GM23338 (cell line): ENCODE results near the gene ADTRP. TPM values are rescaled to one million over a fixed set of nuclear protein-coding genes. Genes with fewer than 3 reads are reported as not detected.

ENCODE experiments used
- ATAC-seq: fragments of 200-7000 bp; cut with Tn5 transposase; 3 replicates; pipeline ENCODE4 v1.9.1; 2020
- DNase-seq: peaks from one replicate; pipeline ENCODE4 v3.0.0-alpha.2; 2015; ENCODE audit warnings: low spot score
- H2AFZ ChIP-seq: fragments of 200-600 bp; sonication (generic); 2 replicates; pipeline ENCODE4 v1.8.0; 2016; ENCODE audit warnings: antibody characterized with exemption, mild to moderate bottlenecking, moderate library complexity
- H3F3A ChIP-seq: fragments of 200-600 bp; sonication (generic); replicated peaks from 2 replicates; pipeline ENCODE4 v1.8.0; 2017; ENCODE audit warnings: antibody characterized with exemption, mixed run types, low read depth
- H3K27ac ChIP-seq: fragments of 200-600 bp; sonication (generic); 2 replicates; pipeline ENCODE4 v1.6.1; 2016; ENCODE audit warnings: low read depth
- H3K27me3 ChIP-seq: fragments of 200-600 bp; sonication (generic); 2 replicates; pipeline ENCODE4 v1.8.0; 2016; ENCODE audit warnings: mild to moderate bottlenecking, mixed run types, moderate library complexity; ENCODE audit not compliant: insufficient read depth
- H3K36me3 ChIP-seq: fragments of 200-600 bp; sonication (generic); 2 replicates; pipeline ENCODE4 v1.8.0; 2016; ENCODE audit warnings: mild to moderate bottlenecking; ENCODE audit not compliant: insufficient read depth
- H3K4me1 ChIP-seq: fragments of 200-600 bp; sonication (generic); 2 replicates; pipeline ENCODE4 v1.8.0; 2016; ENCODE audit warnings: mild to moderate bottlenecking, moderate library complexity; ENCODE audit not compliant: insufficient read depth
- H3K4me2 ChIP-seq: fragments of 200-600 bp; sonication (generic); 2 replicates; pipeline ENCODE4 v1.7.1; 2017; ENCODE audit warnings: mixed run types
- H3K4me3 ChIP-seq: fragments of 200-600 bp; sonication (generic); 2 replicates; pipeline ENCODE4 v1.6.1; 2016; ENCODE audit warnings: mixed run types
- H3K79me2 ChIP-seq: fragments of 200-600 bp; sonication (generic); replicated peaks from 2 replicates; pipeline ENCODE4 v1.8.0; 2017; ENCODE audit warnings: mild to moderate bottlenecking; ENCODE audit not compliant: insufficient read depth
- H3K9me2 ChIP-seq: fragments of 200-600 bp; sonication (generic); 2 replicates; pipeline ENCODE4 v1.8.0; 2017; ENCODE audit not compliant: insufficient read depth
- H4K20me1 ChIP-seq: fragments of 200-600 bp; sonication (generic); replicated peaks from 2 replicates; pipeline ENCODE4 v1.8.0; 2017; ENCODE audit warnings: mild to moderate bottlenecking; ENCODE audit not compliant: insufficient read depth
- H3K27ac Mint-ChIP-seq: 2 replicates; pipeline ENCODE4 v1.8.0; 2020; ENCODE audit warnings: inconsistent platforms, mild to moderate bottlenecking, moderate library complexity, mixed read lengths
- H3K27me3 Mint-ChIP-seq: 3 replicates; pipeline ENCODE4 v1.8.0; 2022; ENCODE audit warnings: low read depth, mild to moderate bottlenecking, moderate library complexity, mixed read lengths, inconsistent platforms; ENCODE audit not compliant: insufficient read depth, poor library complexity
- H3K36me3 Mint-ChIP-seq: 3 replicates; pipeline ENCODE4 v1.8.0; 2021; ENCODE audit warnings: low read depth, mild to moderate bottlenecking, inconsistent platforms, moderate library complexity, mixed read lengths
- H3K4me1 Mint-ChIP-seq: 3 replicates; pipeline ENCODE4 v1.8.0; 2020; ENCODE audit warnings: mild to moderate bottlenecking, inconsistent platforms, mixed read lengths
- H3K4me3 Mint-ChIP-seq: 3 replicates; pipeline ENCODE4 v1.8.0; 2021; ENCODE audit warnings: moderate library complexity, mild to moderate bottlenecking, inconsistent platforms, mixed read lengths
- H3K9me3 Mint-ChIP-seq: 3 replicates; pipeline ENCODE4 v1.8.0; 2020; ENCODE audit warnings: moderate library complexity, mild to moderate bottlenecking, inconsistent platforms, mixed read lengths
- ETS1 ChIP-seq: IDR thresholded peaks from 2 replicates; pipeline ENCODE4 v1.6.1; 2016; ENCODE audit warnings: antibody characterized with exemption
- POLR2AphosphoS5 ChIP-seq: IDR thresholded peaks from 2 replicates; pipeline ENCODE4 v1.6.1; 2016; ENCODE audit warnings: antibody characterized with exemption, low read depth
- REST ChIP-seq: IDR thresholded peaks from one replicate; pipeline ENCODE4 v1.6.1; 2018; ENCODE audit warnings: antibody characterized with exemption; ENCODE audit not compliant: unreplicated experiment
- STAT1 ChIP-seq: IDR thresholded peaks from one replicate; pipeline ENCODE4 v1.6.1; 2016; ENCODE audit warnings: antibody characterized with exemption; ENCODE audit not compliant: unreplicated experiment
- ZNF114 ChIP-seq: fragments of 250-450 bp; sonication (Bioruptor Pico); IDR thresholded peaks from 2 replicates; pipeline ENCODE4 v1.5.0; 2020; ENCODE audit warnings: mild to moderate bottlenecking, moderate library complexity
- ZNF462 ChIP-seq: fragments of 250-450 bp; sonication (Bioruptor Pico); IDR thresholded peaks from 2 replicates; pipeline ENCODE4 v1.5.0; 2020; ENCODE audit warnings: mild to moderate bottlenecking, moderate library complexity
- polyA plus RNA-seq: library from polyadenylated mRNA; unstranded; fragments of >200 nt; fragmentation: Nextera tagmentation; extraction: Ambion mirVana; gene quantifications from 2 replicates; pipeline ENCODE4 v1.2.1, GENCODE V29; 2016
- total RNA-seq: library from RNA; depleted of rRNA; stranded (reverse); fragments of >200 nt; shearing (Covaris generic); gene quantifications from 2 replicates; pipeline ENCODE4 v1.2.3, GENCODE V29; 2014

Gene ADTRP
- total and polyA plus RNA-seq, 2 experiments from 2014 or later: not detected

- H3K4me2 ChIP-seq: no peak overlapping the region
- Mint-ChIP-seq H3K36me3 (no peaks in the 10 kb centered on the region), H3K27ac (no peak overlapping the region), H3K4me1 (peaks cover 5% of the 10 kb centered on the region), H3K27me3 (peaks cover 3% of the 10 kb centered on the region), H3K4me3 (no peak overlapping the region), H3K9me3 (no peaks in the 10 kb centered on the region; the same call in 2 of the 3 replicates)
- no peak overlapping the region for H3K27ac ChIP-seq
- no peaks in the 10 kb centered on the region for H3K4me1 ChIP-seq
- H3K36me3 ChIP-seq: no peaks in the 10 kb centered on the region; the same call in 1 of the 2 replicates
- H3K9me2 ChIP-seq: peaks cover 7% of the 10 kb centered on the region; the same call in 1 of the 2 replicates
- H3F3A ChIP-seq: no peaks in the 10 kb centered on the region
- H3K27me3 ChIP-seq: no peaks in the 10 kb centered on the region
- ATAC-seq (no peak), DNase-seq (no peak)
- no peaks in the 10 kb centered on the region for H3K79me2 ChIP-seq
- H2AFZ ChIP-seq: no peak overlapping the region
- H4K20me1 ChIP-seq: no peaks in the 10 kb centered on the region
- no peak overlapping the region for H3K4me3 ChIP-seq
- TF ChIP-seq ZNF462 (CRISPR knock-in tag) (no peak), STAT1 (no peak), ZNF114 (CRISPR knock-in tag) (no peak), ETS1 (no peak), POLR2AphosphoS5 (no peak), REST (no peak)
Observed at GRCh38 chr6:11732036-11732631, 46.5 kb downstream of the ADTRP start.
